ENCODE data around the gene HOXA11. TPM values are rescaled to one million over a fixed set of nuclear protein-coding genes. Genes with fewer than 3 reads are reported as not detected.

HOXA11 gene
- total RNA-seq, 1 donor from 2014 or later: 4.2 TPM

- Mint-ChIP-seq H3K27me3 (ENCODE audit: low read depth) (peaks cover 88% of the 10 kb centered on the region), H3K9me3 (no peaks in the 10 kb centered on the region), H3K36me3 (no peaks in the 10 kb centered on the region), H3K27ac (peak overlapping the region; percentile 90), H3K4me3 (peak overlapping the region; percentile 69), H3K4me1 (peaks cover 37% of the 10 kb centered on the region)
- peak in 1 of 2 experiments; percentile 11 for DNase-seq (ENCODE audit: low spot score in 2 of 2, unreplicated experiment in 2 of 2)
- no peak for TF ChIP-seq CTCF (IDR thresholded peaks at IDR 0.05; ENCODE audit: unreplicated experiment)
These were observed 13.8 kb downstream of the HOXA11 start for GRCh38 chr7:27171325-27171636.

DNA sequence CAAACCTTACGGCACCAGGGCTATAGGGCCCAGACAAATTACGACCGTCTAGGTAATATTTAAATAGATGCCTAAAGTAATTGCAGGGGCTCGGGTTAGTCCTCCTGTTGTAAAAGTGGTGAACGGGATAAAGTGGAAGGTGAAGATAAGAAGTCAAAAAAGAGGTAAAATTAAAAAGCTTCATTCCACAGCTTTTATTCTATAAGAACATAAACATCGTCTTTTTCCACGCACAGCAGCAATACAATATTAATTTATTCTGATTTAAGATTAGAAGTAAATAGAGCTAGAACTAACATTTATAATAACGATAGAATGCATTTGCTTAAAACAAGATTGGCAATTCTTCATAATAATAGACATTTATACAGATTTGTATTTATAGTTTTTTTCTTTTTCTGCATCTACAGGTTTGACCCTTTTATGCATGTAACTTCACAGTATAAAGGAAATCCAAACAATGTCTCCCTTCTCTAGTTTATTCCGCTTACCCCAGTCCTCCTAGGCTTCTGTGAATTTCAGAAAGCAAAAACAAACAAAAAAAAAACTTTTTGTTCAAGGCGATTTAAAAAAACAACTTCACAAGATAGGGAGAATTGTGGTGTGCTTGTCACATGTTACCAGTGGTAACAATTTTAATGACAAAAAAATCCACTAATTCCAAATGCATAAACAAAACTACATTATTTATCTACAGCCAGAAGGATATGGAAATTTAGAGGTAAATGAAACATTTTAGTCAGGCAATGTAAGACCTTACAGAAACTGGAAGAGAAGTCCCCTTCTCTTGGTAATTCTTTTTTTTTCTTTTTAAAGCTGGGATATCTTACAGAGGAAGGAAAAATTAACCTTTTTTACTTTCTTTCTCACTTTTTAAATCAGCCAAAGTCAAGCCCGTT lies 14.4 kb downstream of the HOXA11 start:
- H3K4me1 Mint-ChIP-seq: peaks cover 39% of the 10 kb centered on the region
- no peak for TF ChIP-seq CTCF (IDR thresholded peaks at IDR 0.05; ENCODE audit: unreplicated experiment)
- H3K36me3 Mint-ChIP-seq: no peaks in the 10 kb centered on the region
- no peak for DNase-seq (ENCODE audit: low spot score in 2 of 2, unreplicated experiment in 2 of 2)
- H3K4me3 Mint-ChIP-seq: peak overlapping the region; percentile 71
- H3K27ac Mint-ChIP-seq: peak overlapping the region; percentile 91
- peaks cover 88% of the 10 kb centered on the region for H3K27me3 Mint-ChIP-seq (ENCODE audit: low read depth)
- H3K9me3 Mint-ChIP-seq: no peaks in the 10 kb centered on the region

GRCh38 chr7:27169658-27170425 lies 15.2 kb downstream of the HOXA11 start:
- peak overlapping the region; percentile 92 for H3K27ac Mint-ChIP-seq

GRCh38 chr7:27168265-27168947 lies 16.6 kb downstream of the HOXA11 start:
- H3K27me3 Mint-ChIP-seq (ENCODE audit: low read depth): peaks cover 93% of the 10 kb centered on the region
- H3K36me3 Mint-ChIP-seq: peaks cover 1% of the 10 kb centered on the region
- peak overlapping the region; percentile 94 for H3K27ac Mint-ChIP-seq
- H3K4me1 Mint-ChIP-seq: peaks cover 44% of the 10 kb centered on the region
- H3K4me3 Mint-ChIP-seq: peak overlapping the region; percentile 65
- no peak for TF ChIP-seq CTCF (IDR thresholded peaks at IDR 0.05; ENCODE audit: unreplicated experiment)
- no peaks in the 10 kb centered on the region for H3K9me3 Mint-ChIP-seq
- DNase-seq (ENCODE audit: low spot score in 2 of 2, unreplicated experiment in 2 of 2): no peak

More at GRCh38 chr7:27169658-27170425, 15.2 kb downstream of the HOXA11 start:
- H3K4me3 Mint-ChIP-seq: peak overlapping the region; percentile 71
- H3K4me1 Mint-ChIP-seq: peaks cover 39% of the 10 kb centered on the region
- no peaks in the 10 kb centered on the region for H3K36me3 Mint-ChIP-seq
- H3K27me3 Mint-ChIP-seq (ENCODE audit: low read depth): peaks cover 88% of the 10 kb centered on the region
- no peak for DNase-seq (ENCODE audit: low spot score in 2 of 2, unreplicated experiment in 2 of 2)
- no peak for TF ChIP-seq CTCF (IDR thresholded peaks at IDR 0.05; ENCODE audit: unreplicated experiment)
- no peaks in the 10 kb centered on the region for H3K9me3 Mint-ChIP-seq

DNA sequence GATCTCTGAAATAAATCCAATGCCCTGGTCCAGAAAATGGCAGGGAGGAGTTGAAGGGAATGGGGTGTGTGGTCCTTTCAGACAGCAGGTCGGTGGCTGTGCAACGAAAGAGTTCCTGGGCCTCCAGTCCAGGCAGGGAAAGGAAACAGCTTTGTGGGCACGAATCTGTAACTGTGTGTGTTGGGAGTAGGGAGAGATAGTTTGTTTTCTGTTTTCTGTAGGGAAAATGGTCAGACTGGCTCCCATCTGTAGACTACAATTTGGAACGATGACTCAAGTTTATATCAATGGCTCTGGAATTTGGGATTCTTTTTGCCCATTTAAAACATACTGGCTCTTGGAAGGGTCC lies 17.1 kb downstream of the HOXA11 start:
- H3K9me3 Mint-ChIP-seq: no peaks in the 10 kb centered on the region
- peak overlapping the region; percentile 94 for H3K27ac Mint-ChIP-seq
- H3K4me1 Mint-ChIP-seq: peaks cover 46% of the 10 kb centered on the region
- peaks cover 95% of the 10 kb centered on the region for H3K27me3 Mint-ChIP-seq (ENCODE audit: low read depth)
- no peak for TF ChIP-seq CTCF (IDR thresholded peaks at IDR 0.05; ENCODE audit: unreplicated experiment)
- peak overlapping the region; percentile 65 for H3K4me3 Mint-ChIP-seq
- H3K36me3 Mint-ChIP-seq: peaks cover 1% of the 10 kb centered on the region
- no peak for DNase-seq (ENCODE audit: low spot score in 2 of 2, unreplicated experiment in 2 of 2)

Data from mesothelial cell of epicardium (in vitro differentiated cells).